ENCODE results near the gene ARSI.

ARSI gene

GRCh38 chr5:150302301-150303069 lies at the start of gene ARSI:
ARSI (minus strand) TSS chr5:150302905; CDS start chr5:150302373, 532 bp downstream.
- DNase-seq (ENCODE audit: low read depth in 1 of 2, low spot score in 1 of 2) = no peak

DNA sequence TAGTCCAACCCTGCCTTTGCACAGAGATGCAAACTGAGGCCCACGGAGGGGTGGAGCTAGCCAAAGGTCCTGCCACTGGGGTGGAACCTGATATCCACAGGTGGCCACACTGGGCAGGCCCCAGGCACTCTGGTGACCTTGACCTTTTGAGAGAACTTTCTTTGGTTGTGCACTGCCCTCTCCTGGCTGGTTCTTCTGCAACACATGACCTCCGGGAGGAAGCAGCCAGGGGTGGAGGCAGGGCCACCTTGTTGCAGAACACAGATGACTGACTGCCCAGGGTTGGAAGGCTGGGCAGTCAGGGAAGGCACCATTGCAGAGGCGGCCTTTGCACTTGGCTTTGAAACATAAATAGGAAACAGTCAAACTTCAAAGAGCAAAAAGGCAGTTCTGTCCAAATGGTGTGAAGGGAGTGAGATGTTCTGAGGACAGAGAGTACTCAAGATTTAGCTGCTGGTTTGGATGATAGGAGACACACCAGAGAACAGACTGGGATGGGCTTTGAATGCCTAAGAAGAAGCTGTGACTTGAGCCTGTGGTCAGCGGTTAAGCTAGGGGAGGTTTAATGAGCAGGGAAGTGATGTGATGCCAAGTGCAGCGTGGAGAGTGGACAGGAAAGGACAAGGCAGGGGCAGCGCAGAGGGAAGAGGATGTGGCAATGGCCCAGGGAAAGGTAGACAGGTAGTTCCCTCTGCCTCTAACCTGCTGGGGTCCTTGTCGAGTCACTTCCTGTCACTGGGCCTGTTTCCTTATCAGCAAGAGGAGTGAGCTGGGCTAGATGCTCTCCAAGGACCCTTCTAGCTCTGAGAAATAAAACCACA lies 48.0 kb upstream of the ARSI start:
- peak in 1 of 2 donors; percentile 17 for DNase-seq (ENCODE audit: low read depth in 1 of 2, low spot score in 1 of 2)

DNA sequence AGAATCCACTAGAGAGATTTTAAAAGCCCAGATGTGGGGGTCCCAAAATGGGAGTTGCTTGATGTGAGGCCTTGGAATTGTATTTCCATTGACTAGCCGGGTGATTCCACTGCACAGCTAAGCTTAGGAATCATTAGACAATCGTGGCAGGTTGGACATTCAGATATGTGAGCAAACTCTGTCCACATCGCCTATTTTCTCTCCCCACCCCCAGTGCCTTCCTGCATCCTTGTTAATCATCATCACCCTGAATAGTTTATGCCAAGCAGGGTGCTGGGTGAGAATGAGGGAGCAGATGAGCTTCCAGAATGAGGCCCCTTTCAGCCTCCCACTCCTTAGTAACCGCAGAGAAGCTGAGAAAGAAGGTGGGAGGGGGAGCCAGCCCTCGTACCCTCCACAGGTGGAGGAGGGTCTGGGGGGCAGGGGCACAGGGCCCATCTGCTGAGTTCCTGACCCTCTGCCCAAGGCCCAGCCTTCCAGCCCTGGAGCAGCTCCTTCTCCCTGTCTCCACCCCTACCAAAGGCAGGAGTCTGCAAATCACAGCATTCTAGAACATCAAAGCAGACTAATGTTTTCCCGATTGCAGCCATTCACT lies 47.1 kb upstream of the ARSI start:
- no peak for DNase-seq (ENCODE audit: low read depth in 1 of 2, low spot score in 1 of 2)

GRCh38 chr5:150347451-150347850 lies 44.7 kb upstream of the ARSI start:
- no peak for DNase-seq (ENCODE audit: low read depth in 1 of 2, low spot score in 1 of 2)

- no peak for DNase-seq (ENCODE audit: low read depth in 1 of 2, low spot score in 1 of 2)
Measured at GRCh38 chr5:150347003-150347402, 44.3 kb upstream of the ARSI start.

DNA sequence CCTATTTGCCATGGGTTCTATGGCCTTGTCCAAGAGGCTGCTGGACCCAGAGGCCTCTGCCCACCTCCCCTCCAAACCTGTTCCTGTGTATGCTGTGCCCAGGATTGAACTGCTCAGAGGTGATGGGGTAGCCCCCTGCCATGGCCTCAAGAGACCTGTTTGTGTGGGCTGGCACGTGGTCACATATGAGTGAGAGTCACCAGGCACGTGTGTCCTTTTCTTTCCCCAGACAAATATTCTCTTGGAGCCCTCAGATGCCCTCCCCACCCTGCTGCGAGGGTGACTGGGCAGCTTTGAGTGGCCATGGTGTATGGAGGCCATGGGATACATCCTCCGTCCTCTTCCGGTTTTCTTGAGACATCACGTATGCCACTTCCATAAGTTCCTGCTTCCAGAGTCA lies 43.9 kb upstream of the ARSI start:
- DNase-seq (ENCODE audit: low read depth in 1 of 2, low spot score in 1 of 2) = no peak

DNA sequence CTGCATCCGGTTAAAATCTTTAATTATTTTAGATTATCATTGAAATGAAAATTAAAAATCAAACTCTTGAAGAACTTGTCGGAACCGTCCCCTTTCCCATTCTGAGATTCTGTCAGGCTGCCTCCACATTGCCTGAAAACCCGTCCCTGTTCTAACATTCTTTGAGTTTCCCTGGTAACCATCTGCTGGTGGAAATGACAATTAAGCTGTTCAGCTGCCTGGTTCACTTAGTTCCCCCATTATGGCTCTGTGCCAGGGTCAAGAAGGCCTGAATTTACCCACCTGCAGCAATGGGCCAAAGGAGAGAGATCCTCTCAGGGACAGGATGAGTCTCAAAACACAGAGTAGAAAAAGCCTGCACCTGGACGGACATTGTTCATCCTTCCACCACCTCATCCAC lies 43.0 kb upstream of the ARSI start:
- DNase-seq (ENCODE audit: low read depth in 1 of 2, low spot score in 1 of 2) = no peak

- no peak for DNase-seq (ENCODE audit: low read depth in 1 of 2, low spot score in 1 of 2)
Measured at GRCh38 chr5:150343994-150344631, 41.4 kb upstream of the ARSI start.

DNA sequence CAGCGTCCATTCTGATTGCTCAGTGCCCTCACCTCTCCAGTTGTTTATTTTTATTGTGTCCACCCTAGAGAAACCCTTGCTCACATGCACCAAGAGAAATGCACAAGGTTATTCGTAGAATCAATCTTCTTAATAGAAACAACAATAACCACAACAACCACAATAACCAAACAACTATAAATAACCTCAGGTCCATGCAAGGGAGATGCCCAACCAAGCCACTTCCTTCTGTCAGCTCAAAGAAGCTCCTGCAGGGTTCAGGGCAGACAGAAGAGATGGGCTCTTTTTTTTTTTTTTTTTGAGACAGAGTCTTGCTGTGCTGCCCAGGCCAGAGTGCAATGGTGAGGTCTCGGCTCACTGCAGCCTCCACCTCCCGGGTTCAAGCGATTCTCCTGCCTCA lies 39.9 kb upstream of the ARSI start:
- DNase-seq (ENCODE audit: low read depth in 1 of 2, low spot score in 1 of 2) = no peak

DNA sequence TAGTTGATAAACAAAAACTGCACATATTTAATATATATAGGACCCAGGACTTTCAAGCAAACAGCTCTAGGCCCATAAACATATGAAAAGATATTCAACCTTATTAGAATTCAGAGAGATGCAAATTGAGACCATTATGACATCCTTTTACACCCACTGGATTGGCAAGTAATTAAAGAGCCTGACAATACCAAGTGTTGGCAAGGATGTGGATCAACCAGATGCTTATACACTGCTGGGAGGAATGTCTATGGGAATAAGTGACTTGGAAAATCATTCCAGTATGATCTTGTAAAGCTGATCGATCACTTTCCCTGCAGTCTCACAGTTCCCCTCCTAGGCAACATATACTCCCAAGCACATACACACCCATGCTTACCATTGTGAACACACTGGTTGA lies 39.3 kb upstream of the ARSI start:
- no peak for DNase-seq (ENCODE audit: low read depth in 1 of 2, low spot score in 1 of 2)

DNA sequence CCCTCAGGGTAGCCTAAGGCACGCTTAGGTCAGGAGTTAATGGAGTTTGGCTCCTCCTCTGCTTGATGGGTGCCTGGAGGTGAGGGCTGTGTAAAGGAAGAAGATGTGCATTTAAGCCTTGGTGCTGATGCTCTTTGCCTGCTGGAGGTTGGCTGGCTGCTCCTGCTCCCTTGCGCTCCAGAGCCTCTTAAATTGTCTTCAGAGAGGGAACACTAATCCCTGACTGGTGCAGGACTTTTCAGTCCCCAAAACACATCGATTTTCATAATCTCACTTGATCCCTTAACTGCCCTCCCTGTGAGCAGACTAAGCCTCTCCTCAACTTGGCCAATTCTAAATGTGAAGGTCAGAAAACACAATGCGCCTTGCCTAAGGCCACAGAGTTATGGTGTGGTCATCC lies 38.6 kb upstream of the ARSI start:
- no peak for DNase-seq (ENCODE audit: low read depth in 1 of 2, low spot score in 1 of 2)

GRCh38 chr5:150340614-150341255 lies 38.0 kb upstream of the ARSI start:
- DNase-seq (ENCODE audit: low read depth in 1 of 2, low spot score in 1 of 2) = no peak

GRCh38 chr5:150339841-150340240 lies 37.1 kb upstream of the ARSI start:
- no peak for DNase-seq (ENCODE audit: low read depth in 1 of 2, low spot score in 1 of 2)

DNA sequence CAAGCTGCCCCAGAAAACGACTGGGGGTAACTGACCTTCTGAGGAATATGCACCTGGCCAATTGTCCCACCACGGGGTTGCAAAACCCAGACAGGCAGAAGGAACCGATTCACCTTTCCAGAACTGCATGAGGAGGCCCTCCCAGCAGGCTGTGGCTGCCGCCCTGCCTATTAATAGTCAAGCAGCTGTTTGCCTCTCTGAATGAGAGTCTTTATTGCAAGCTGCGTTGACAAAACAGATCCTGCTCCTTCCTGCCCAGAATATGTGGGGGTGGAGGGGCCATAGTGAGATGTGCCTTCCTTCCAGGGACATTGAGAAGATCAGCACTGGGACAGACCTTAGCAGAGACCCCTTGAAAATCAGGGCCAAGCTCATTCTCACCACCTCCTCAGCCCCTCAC lies 36.5 kb upstream of the ARSI start:
- DNase-seq (ENCODE audit: low read depth in 1 of 2, low spot score in 1 of 2) = no peak

GRCh38 chr5:150338546-150338945 lies 35.8 kb upstream of the ARSI start:
- DNase-seq (ENCODE audit: low read depth in 1 of 2, low spot score in 1 of 2) = no peak

- no peak for DNase-seq (ENCODE audit: low read depth in 1 of 2, low spot score in 1 of 2)
Measured at GRCh38 chr5:150335778-150336177, 33.1 kb upstream of the ARSI start.

DNA sequence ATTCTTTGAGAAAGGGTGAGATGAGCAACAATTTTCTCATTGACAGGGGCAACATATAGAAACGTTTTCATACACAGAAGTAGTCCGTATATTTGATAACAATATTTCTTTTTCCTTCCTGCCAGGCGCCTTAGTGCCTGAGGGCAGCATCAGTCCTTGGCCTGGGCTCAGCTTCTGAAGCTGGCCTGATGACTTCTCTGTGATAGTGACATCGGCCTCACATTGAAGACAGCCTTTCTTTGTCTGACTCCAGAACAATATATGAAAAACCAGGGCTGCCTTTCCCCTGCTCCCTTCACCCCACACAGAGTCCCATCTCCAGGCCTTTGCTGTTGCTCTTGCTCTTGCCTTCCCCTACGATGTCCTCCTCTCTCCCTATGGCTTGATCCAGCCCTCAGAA lies 30.7 kb upstream of the ARSI start:
- DNase-seq (ENCODE audit: low read depth in 1 of 2, low spot score in 1 of 2) = no peak

GRCh38 chr5:150329881-150330876 lies 27.5 kb upstream of the ARSI start:
- no peak for DNase-seq (ENCODE audit: low read depth in 1 of 2, low spot score in 1 of 2)

DNA sequence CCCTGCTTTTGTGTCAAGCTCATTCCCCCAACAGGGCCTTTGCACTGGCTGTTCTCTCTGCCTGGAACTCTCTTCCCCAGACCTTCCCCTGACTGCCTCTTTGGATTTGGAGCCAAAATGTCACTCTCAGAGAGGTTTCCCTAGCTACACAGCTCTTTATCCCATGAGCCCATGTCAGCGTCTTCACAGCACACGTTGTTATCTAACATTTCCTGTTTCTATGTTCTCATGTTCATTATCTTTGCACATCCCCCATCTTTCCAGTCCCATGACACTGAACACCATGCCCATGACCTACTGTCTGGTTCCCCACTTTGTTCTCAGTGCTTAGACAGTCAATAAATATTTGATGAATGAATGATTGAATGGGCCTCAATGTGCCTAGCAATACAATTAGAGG lies 26.3 kb upstream of the ARSI start:
- DNase-seq (ENCODE audit: low read depth in 1 of 2, low spot score in 1 of 2) = no peak

GRCh38 chr5:150328515-150328914 lies 25.8 kb upstream of the ARSI start:
- DNase-seq (ENCODE audit: low read depth in 1 of 2, low spot score in 1 of 2) = no peak
